HepG2 (cell line): ENCODE measurements around the gene CNTN5. TPM values are rescaled to one million over a fixed set of nuclear protein-coding genes. Genes with fewer than 3 reads are reported as not detected.
A peak's percentile ranks its signal among the peaks of the same experiment; 100 is the strongest.

ENCODE experiments used
- ATAC-seq: fragments of 200-7000 bp; cut with Tn5 transposase; 3 replicates; pipeline ENCODE4 v1.9.1; 2020; ENCODE audit warnings: mild to moderate bottlenecking, moderate library complexity
- BruUV-seq: library from RNA; stranded (reverse); fragments of 400-500 nt; replicated peaks from 2 replicates; lab custom pipeline; 2021; lab: Mats Ljungman, UMichigan
- CTCF ChIA-PET: fragments of 300-600 bp; formaldehyde crosslinking; extraction: SDS; loops from one replicate; lab custom pipeline; 2021; ENCODE audit warnings: low total read pairs, inconsistent platforms, low intra/inter-chr PET ratio; lab: Yijun Ruan, JAX
- POLR2A ChIA-PET: fragments of 350-600 bp; sonication (Branson Sonifier 250); formaldehyde crosslinking; loops from one replicate; lab custom pipeline; 2020; ENCODE audit warnings: antibody characterized with exemption, inconsistent platforms; lab: Yijun Ruan, JAX
- DNase-seq: peaks from one replicate; pipeline ENCODE4 v3.0.0-alpha.2; 2015; ENCODE audit warnings: low spot score
- FAIRE-seq: peaks from 3 replicates; lab custom pipeline; 2011; peaks lifted over from hg19 to GRCh38; lab: Jason Lieb, UNC
- H2AFZ ChIP-seq: one replicate; pipeline ENCODE4 v1.6.1; 2011; ENCODE audit warnings: low read length, inconsistent platforms
- H3K27ac ChIP-seq: fragments of 300-600 bp; 3 replicates; pipeline ENCODE4 v1.8.0; 2011; ENCODE audit warnings: mixed run types, mild to moderate bottlenecking, mixed read lengths, low read length, inconsistent platforms; ENCODE audit not compliant: insufficient read depth; ENCODE audit errors: extremely low read length
- H3K27me3 ChIP-seq, 2 experiments: fragments of 200-600 bp in 1 of 2; 2 replicates in 1 of 2; 3 replicates in 1 of 2; pipeline versions ENCODE4 v1.6.0 to v1.8.0; 2011; ENCODE audit warnings: low read length in 2 of 2, mild to moderate bottlenecking in 2 of 2, moderate library complexity in 2 of 2, inconsistent platforms in 1 of 2; ENCODE audit not compliant: insufficient read depth in 2 of 2, control insufficient read depth in 1 of 2
- H3K36me3 ChIP-seq, 2 experiments: fragments of 200-600 bp in 1 of 2; replicated peaks in 1 of 2; 2 replicates in 1 of 2; 3 replicates in 1 of 2; pipeline versions ENCODE4 v1.5.1 to v1.8.0; 2011; ENCODE audit warnings: low read length in 2 of 2, inconsistent platforms in 1 of 2; ENCODE audit not compliant: insufficient read depth in 2 of 2, control insufficient read depth in 1 of 2
- H3K4me1 ChIP-seq: 2 replicates; pipeline ENCODE4 v1.5.1; 2012; ENCODE audit warnings: low read length, inconsistent platforms; ENCODE audit not compliant: insufficient read depth
- H3K4me2 ChIP-seq: 2 replicates; pipeline ENCODE4 v1.6.0; 2011; ENCODE audit warnings: low read depth, low read length, inconsistent platforms
- H3K4me3 ChIP-seq, 3 experiments: fragments of 200-600 bp in 1 of 3; sonication (generic), shearing (Covaris generic) in 1 of 3; replicated peaks in 1 of 3; 2 replicates each; pipeline ENCODE4 v1.5.1; 2011 to 2016; ENCODE audit warnings: low read length in 3 of 3, inconsistent platforms in 2 of 3, low read depth in 2 of 3, mild to moderate bottlenecking in 2 of 3, control low read depth in 1 of 3, mixed read lengths in 1 of 3; ENCODE audit not compliant: insufficient read depth in 1 of 3
- H3K79me2 ChIP-seq: one replicate; pipeline ENCODE4 v1.6.1; 2011; ENCODE audit warnings: low read length, inconsistent platforms; ENCODE audit not compliant: insufficient read depth
- H3K9ac ChIP-seq: 2 replicates; pipeline ENCODE4 v1.6.0; 2011; ENCODE audit warnings: mild to moderate bottlenecking, low read depth, low read length, inconsistent platforms; ENCODE audit not compliant: insufficient read depth
- H3K9me3 ChIP-seq: 2 replicates; pipeline ENCODE4 v1.5.1; 2012; ENCODE audit warnings: mild to moderate bottlenecking, low read length
- H4K20me1 ChIP-seq: 2 replicates; pipeline ENCODE4 v1.6.0; 2011; ENCODE audit warnings: inconsistent platforms, mild to moderate bottlenecking, low read length, moderate library complexity; ENCODE audit not compliant: insufficient read depth
- HNRNPH1 ChIP-seq: fragments of 200-400 bp; formaldehyde crosslinking; optimal IDR thresholded peaks from 2 replicates; pipeline ENCODE3; 2017; ENCODE audit warnings: mild to moderate bottlenecking, low read depth, low read length
- KLF16 ChIP-seq, 2 experiments: sonication (generic) in 1 of 2; formaldehyde crosslinking in 1 of 2; IDR thresholded peaks; 2 replicates each; pipeline versions ENCODE4 v1.6.1 to v1.8.0; 2016 to 2023; ENCODE audit warnings: missing genetic modification reagents in 2 of 2, missing compliant biosample characterization in 1 of 2
- RBFOX2 ChIP-seq: fragments of 200-400 bp; formaldehyde crosslinking; IDR thresholded peaks from 2 replicates; pipeline ENCODE4 v1.6.1; 2017; ENCODE audit warnings: low read depth, mild to moderate bottlenecking, low read length
- RELA ChIP-seq: sonication (generic); formaldehyde crosslinking; IDR thresholded peaks from 2 replicates; pipeline ENCODE4 v1.4.0; 2020; ENCODE audit warnings: missing genetic modification reagents
- SOX13 ChIP-seq, 3 experiments: fragments of 450-650 bp in 1 of 3; sonication (generic) in 1 of 3; formaldehyde crosslinking in 1 of 3; IDR thresholded peaks in 2 of 3; conservative IDR thresholded peaks in 1 of 3; 2 replicates each; pipeline versions ENCODE4 v1.5.0 to v1.6.1; 2016 to 2020; ENCODE audit warnings: antibody characterized with exemption in 1 of 3, mild to moderate bottlenecking in 1 of 3, missing compliant biosample characterization in 1 of 3, missing genetic modification reagents in 1 of 3, moderate library complexity in 1 of 3
- SSRP1 ChIP-seq: IDR thresholded peaks from 2 replicates; pipeline ENCODE4 v1.6.1; 2016; ENCODE audit warnings: control low read depth
- ZNF496 ChIP-seq: sonication (generic); formaldehyde crosslinking; IDR thresholded peaks from 2 replicates; pipeline ENCODE4 v1.8.1; 2023; ENCODE audit warnings: mild to moderate bottlenecking, moderate library complexity, missing genetic modification reagents; ENCODE audit not compliant: insufficient replicate concordance
- ZNF773 ChIP-seq: sonication (generic); formaldehyde crosslinking; IDR thresholded peaks from 2 replicates; pipeline ENCODE4 v1.4.0; 2020; ENCODE audit warnings: missing genetic modification reagents, borderline replicate concordance
- ZNF776 ChIP-seq: sonication (generic); formaldehyde crosslinking; IDR thresholded peaks from 2 replicates; pipeline ENCODE4 v1.4.0; 2020; ENCODE audit warnings: mild to moderate bottlenecking, missing genetic modification reagents
- ZSCAN20 ChIP-seq: sonication (generic); formaldehyde crosslinking; IDR thresholded peaks from 2 replicates; pipeline ENCODE4 v1.4.0; 2020; ENCODE audit warnings: missing genetic modification reagents, mild to moderate bottlenecking, borderline replicate concordance
- WGBS: methylation state at CpG from one replicate; pipeline ENCODE4 v1.1.6; 2017; ENCODE audit warnings: low lambda C conversion rate; 5-methylcytosine and 5-hydroxymethylcytosine counted together
- in situ Hi-C: cut with HindIII; loops from 2 replicates; pipeline ENCODE4 v1.10.0; 2017; ENCODE audit warnings: low pct_unique_long_range_greater_than_20kb; ENCODE audit not compliant: extremely low pct_ligation_motif_present
- intact Hi-C: fragments of 100-400 bp; cut with micrococcal nuclease; formaldehyde crosslinking; loops from one replicate; pipeline ENCODE4 v1.10.0; 2022; ENCODE audit not compliant: unreplicated experiment
- polyA plus RNA-seq, 8 experiments: library from polyadenylated mRNA; depleted of rRNA in 3 of 8; stranded (reverse) in 7 of 8; unstranded in 1 of 8; fragments of >200 nt; fragmentation: Illumina TruSeq in 4 of 8; extraction: Trizol in 4 of 8; gene quantifications; 2 replicates each; pipeline versions ENCODE4 v1.2.1 to v1.2.3, GENCODE V29; 2011 to 2016; ENCODE audit warnings: low read depth in 4 of 8, missing spikeins in 1 of 8, mixed read lengths in 1 of 8; ENCODE audit not compliant: insufficient read depth in 1 of 8
- total RNA-seq, 5 experiments: library from RNA; depleted of rRNA; stranded (reverse); fragments of >200 nt; fragmentation: Illumina TruSeq; extraction: Trizol; gene quantifications; 2 replicates each; pipeline ENCODE4 v1.2.3, GENCODE V29; 2016; ENCODE audit warnings: low read depth in 1 of 5
- TF ChIP-seq, protein P1 (sequence below): IDR thresholded peaks from 2 replicates; pipeline ENCODE4 v1.6.1; 2016; ENCODE audit warnings: low read depth, control low read depth
- TF ChIP-seq, protein P2 (sequence below): sonication (generic); formaldehyde crosslinking; IDR thresholded peaks from 2 replicates; pipeline ENCODE4 v1.8.0; 2022; ENCODE audit warnings: mild to moderate bottlenecking, missing genetic modification reagents

CNTN5 gene
- total and polyA plus RNA-seq, 2 of the 13 experiments (the other 11 are each of a cell fraction or from before 2014, with no cell fraction given): not detected

DNA sequence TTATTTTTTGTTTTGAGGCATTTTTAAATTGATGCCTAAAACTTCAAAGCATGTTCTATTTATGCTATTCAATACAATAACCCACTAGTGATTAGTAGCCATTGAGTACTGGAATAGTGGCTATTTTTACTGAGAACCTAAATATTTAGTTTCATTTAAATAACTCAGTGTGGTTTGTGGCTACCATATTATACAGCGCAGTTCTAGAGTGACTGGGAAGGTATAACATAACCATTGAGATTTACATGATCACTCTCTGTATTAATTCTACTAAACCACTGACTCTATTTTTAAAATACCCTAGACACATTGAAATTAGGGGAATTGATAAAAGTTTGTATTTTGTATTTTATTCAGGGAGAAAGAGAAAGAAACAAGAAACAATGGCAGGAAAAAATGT is 441.2 kb downstream of the CNTN5 start:
- H3K27ac ChIP-seq: no peak overlapping the region
- no peaks in the 10 kb centered on the region for H3K9me3 ChIP-seq
- H3K36me3 ChIP-seq: no peaks in the 10 kb centered on the region
- H3K27me3 ChIP-seq: no peaks in the 10 kb centered on the region
- H3K4me1 ChIP-seq: no peaks in the 10 kb centered on the region
- H3K4me3 ChIP-seq: no peak overlapping the region
- H3K4me2 ChIP-seq: no peak overlapping the region
- ChIA-PET POLR2A (no interaction called here), CTCF (no interaction called here)
- BruUV-seq: no TSS peak
- 64% methylated on average over 1 of the region's 1 CpG for WGBS
- H2AFZ ChIP-seq: no peak overlapping the region
- no peak overlapping the region for H3K9ac ChIP-seq
- in situ Hi-C loops: no loop called here
- DNase-seq (no peak), FAIRE-seq (no peak), ATAC-seq (no peak)
- TF ChIP-seq ZNF773 (no peak), HNRNPH1 (no peak), ZNF496 (CRISPR knock-in tag) (no peak)
- H4K20me1 ChIP-seq: no peaks in the 10 kb centered on the region
- H3K79me2 ChIP-seq: no peaks in the 10 kb centered on the region
- intact Hi-C loops: no loop called here

DNA sequence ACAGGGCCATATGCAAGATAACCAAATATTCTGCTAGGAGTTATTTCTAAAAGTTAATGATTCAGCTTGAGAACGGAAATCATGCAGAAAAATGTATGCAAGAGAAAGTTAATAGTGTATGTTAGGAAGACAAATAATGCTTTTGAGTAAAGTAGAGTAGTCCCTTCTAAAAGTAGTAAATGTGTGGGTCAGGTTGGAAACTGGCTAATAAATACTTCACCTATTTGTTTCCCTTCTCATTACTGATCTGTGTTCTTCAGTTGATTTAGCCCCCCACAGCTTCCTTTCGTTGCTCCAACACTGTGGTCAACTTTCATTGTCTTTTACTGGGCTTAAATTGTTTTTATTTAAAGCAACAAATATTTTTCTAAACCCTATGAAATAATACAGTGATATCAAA is 444.2 kb downstream of the CNTN5 start:
- H3K9ac ChIP-seq: no peak overlapping the region
- H2AFZ ChIP-seq: peak overlapping the region; percentile 15
- no peak for ATAC-seq
- no peaks in the 10 kb centered on the region for H3K4me1 ChIP-seq
- H3K36me3 ChIP-seq: no peaks in the 10 kb centered on the region
- no peaks in the 10 kb centered on the region for H3K27me3 ChIP-seq
- H3K4me3 ChIP-seq: no peak overlapping the region
- no peak overlapping the region for H3K27ac ChIP-seq
- BruUV-seq: no TSS peak
- ChIA-PET CTCF (no interaction called here), POLR2A (no interaction called here)
- no peaks in the 10 kb centered on the region for H3K9me3 ChIP-seq
- FAIRE-seq: no peak
- WGBS: 7% methylated on average over 2 of the region's 2 CpGs
- no peaks in the 10 kb centered on the region for H3K79me2 ChIP-seq
- TF ChIP-seq SOX13 (IDR thresholded peaks at IDR 0.05) (no peak), SOX13 (CRISPR knock-in tag; conservative IDR thresholded peaks at IDR 0.05 in 1 of 2, IDR thresholded peaks at IDR 0.05 in 1 of 2) (no peak), ZSCAN20 (CRISPR knock-in tag) (no peak), KLF16 (CRISPR knock-in tag; IDR thresholded peaks at IDR 0.05) (no peak), RBFOX2 (no peak), SSRP1 (CRISPR knock-in tag) (no peak), RELA (CRISPR knock-in tag) (no peak), ZNF776 (no peak)
- TF ChIP-seq, protein P1, sequence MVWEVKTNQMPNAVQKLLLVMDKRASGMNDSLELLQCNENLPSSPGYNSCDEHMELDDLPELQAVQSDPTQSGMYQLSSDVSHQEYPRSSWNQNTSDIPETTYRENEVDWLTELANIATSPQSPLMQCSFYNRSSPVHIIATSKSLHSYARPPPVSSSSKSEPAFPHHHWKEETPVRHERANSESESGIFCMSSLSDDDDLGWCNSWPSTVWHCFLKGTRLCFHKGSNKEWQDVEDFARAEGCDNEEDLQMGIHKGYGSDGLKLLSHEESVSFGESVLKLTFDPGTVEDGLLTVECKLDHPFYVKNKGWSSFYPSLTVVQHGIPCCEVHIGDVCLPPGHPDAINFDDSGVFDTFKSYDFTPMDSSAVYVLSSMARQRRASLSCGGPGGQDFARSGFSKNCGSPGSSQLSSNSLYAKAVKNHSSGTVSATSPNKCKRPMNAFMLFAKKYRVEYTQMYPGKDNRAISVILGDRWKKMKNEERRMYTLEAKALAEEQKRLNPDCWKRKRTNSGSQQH (CRISPR knock-in tag): no peak
- TF ChIP-seq, protein P2, sequence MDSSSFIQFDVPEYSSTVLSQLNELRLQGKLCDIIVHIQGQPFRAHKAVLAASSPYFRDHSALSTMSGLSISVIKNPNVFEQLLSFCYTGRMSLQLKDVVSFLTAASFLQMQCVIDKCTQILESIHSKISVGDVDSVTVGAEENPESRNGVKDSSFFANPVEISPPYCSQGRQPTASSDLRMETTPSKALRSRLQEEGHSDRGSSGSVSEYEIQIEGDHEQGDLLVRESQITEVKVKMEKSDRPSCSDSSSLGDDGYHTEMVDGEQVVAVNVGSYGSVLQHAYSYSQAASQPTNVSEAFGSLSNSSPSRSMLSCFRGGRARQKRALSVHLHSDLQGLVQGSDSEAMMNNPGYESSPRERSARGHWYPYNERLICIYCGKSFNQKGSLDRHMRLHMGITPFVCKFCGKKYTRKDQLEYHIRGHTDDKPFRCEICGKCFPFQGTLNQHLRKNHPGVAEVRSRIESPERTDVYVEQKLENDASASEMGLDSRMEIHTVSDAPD (CRISPR knock-in tag): no peak
- DNase-seq: no peak
- intact Hi-C loops: no loop called here
- H4K20me1 ChIP-seq: no peaks in the 10 kb centered on the region
- in situ Hi-C loops: no loop called here
- H3K4me2 ChIP-seq: no peak overlapping the region
